Fibroblast of pulmonary artery (primary cell): Measurements from ENCODE around the gene GALNTL6.
A peak's percentile ranks its signal among the peaks of the same experiment; 100 is the strongest.

ENCODE experiments used
- DNase-seq: peaks from one replicate; pipeline ENCODE4 v3.0.0-alpha.2; 2010; ENCODE audit warnings: low read depth
- H3K4me3 ChIP-seq: replicated peaks from 2 replicates; pipeline ENCODE4 v1.5.1; 2011; ENCODE audit warnings: low read depth, mild to moderate bottlenecking, control low read depth, low read length, moderate library complexity
- CTCF ChIP-seq: IDR thresholded peaks from 2 replicates; pipeline ENCODE4 v1.5.1; 2011; ENCODE audit warnings: mild to moderate bottlenecking, control low read depth, low read length, inconsistent platforms; ENCODE audit errors: missing control alignments

Gene GALNTL6

GRCh38 chr4:172740434-172740833 lies 927.2 kb downstream of the GALNTL6 start:
- H3K4me3 ChIP-seq, result no peak overlapping the region
- DNase-seq, result no peak
- no peak for TF ChIP-seq CTCF

GRCh38 chr4:172750910-172751309 lies 937.7 kb downstream of the GALNTL6 start:
- DNase-seq, result no peak
- no peak overlapping the region for H3K4me3 ChIP-seq
- no peak for TF ChIP-seq CTCF

GRCh38 chr4:172751550-172751949 lies 938.3 kb downstream of the GALNTL6 start:
- no peak overlapping the region for H3K4me3 ChIP-seq
- no peak for DNase-seq
- TF ChIP-seq CTCF, result no peak

- no peak for TF ChIP-seq CTCF
- no peak overlapping the region for H3K4me3 ChIP-seq
- peak; percentile 71 for DNase-seq
Observed at GRCh38 chr4:172758586-172759340, 945.6 kb downstream of the GALNTL6 start.

GRCh38 chr4:172760512-172760911 lies 947.3 kb downstream of the GALNTL6 start:
- TF ChIP-seq CTCF, result no peak
- DNase-seq, result no peak
- no peak overlapping the region for H3K4me3 ChIP-seq

GRCh38 chr4:172762895-172763294 lies 949.7 kb downstream of the GALNTL6 start:
- DNase-seq, result no peak
- TF ChIP-seq CTCF, result no peak
- H3K4me3 ChIP-seq, result no peak overlapping the region

- H3K4me3 ChIP-seq, result no peak overlapping the region
- DNase-seq, result no peak
- TF ChIP-seq CTCF, result no peak
Observed at GRCh38 chr4:172770787-172771186, 957.6 kb downstream of the GALNTL6 start.
